ENCODE data around the gene FAM20C.

DNA sequence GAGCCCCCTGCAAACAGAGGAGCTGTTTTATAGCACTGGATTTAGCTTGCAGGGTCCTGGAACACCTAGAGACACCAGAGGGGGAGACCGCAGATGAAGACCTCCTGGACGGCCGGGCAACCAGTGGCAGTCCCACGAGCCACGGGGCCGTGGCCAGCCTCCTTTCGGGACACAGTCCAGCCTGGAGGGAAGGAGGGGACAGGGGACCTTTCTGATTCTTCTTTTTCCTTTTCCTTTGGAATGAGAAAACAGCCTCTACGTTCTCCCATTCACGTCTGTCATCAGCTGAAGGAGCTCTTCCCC is 35.4 kb upstream of the FAM20C start:
- TF ChIP-seq, protein P1, sequence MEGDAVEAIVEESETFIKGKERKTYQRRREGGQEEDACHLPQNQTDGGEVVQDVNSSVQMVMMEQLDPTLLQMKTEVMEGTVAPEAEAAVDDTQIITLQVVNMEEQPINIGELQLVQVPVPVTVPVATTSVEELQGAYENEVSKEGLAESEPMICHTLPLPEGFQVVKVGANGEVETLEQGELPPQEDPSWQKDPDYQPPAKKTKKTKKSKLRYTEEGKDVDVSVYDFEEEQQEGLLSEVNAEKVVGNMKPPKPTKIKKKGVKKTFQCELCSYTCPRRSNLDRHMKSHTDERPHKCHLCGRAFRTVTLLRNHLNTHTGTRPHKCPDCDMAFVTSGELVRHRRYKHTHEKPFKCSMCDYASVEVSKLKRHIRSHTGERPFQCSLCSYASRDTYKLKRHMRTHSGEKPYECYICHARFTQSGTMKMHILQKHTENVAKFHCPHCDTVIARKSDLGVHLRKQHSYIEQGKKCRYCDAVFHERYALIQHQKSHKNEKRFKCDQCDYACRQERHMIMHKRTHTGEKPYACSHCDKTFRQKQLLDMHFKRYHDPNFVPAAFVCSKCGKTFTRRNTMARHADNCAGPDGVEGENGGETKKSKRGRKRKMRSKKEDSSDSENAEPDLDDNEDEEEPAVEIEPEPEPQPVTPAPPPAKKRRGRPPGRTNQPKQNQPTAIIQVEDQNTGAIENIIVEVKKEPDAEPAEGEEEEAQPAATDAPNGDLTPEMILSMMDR (IDR thresholded peaks at IDR 0.05), result no peak
- TF ChIP-seq EP300 (IDR thresholded peaks at IDR 0.05) (no peak), POLR2AphosphoS5 (IDR thresholded peaks at IDR 0.05) (no peak)

Data from gastroesophageal sphincter (tissue), 3 donors.